ENCODE data around the gene ACYP1. TPM values are rescaled to one million over a fixed set of nuclear protein-coding genes. Genes with fewer than 3 reads are reported as not detected.

The ACYP1 gene
- total and polyA plus RNA-seq, 2 of the 13 experiments (the other 11 are each of a cell fraction or from before 2014, with no cell fraction given), result 9.7 to 22.4 TPM

- TF ChIP-seq ZNF18 (CRISPR knock-in tag; IDR thresholded peaks at IDR 0.05; ENCODE audit: insufficient replicate concordance) (peak; percentile 57), ZFP91 (CRISPR knock-in tag; IDR thresholded peaks at IDR 0.05; ENCODE audit: borderline replicate concordance) (peak; percentile 83), HNF1A (IDR thresholded peaks at IDR 0.05; ENCODE audit: low read depth) (no peak), HNF1A (CRISPR knock-in tag; IDR thresholded peaks at IDR 0.05; ENCODE audit: borderline replicate concordance) (no peak), HOXD1 (CRISPR knock-in tag; IDR thresholded peaks at IDR 0.05) (no peak), ZSCAN31 (CRISPR knock-in tag; IDR thresholded peaks at IDR 0.05; ENCODE audit: low read depth) (peak; percentile 85; the same call in 1 of the 2 replicates), ZNF589 (CRISPR knock-in tag; conservative IDR thresholded peaks at IDR 0.05) (0 out of 2 replicates have a peak, but pooled peaks have one; percentile 36), NCOA2 (CRISPR knock-in tag; IDR thresholded peaks at IDR 0.05) (no peak), PCBP2 (optimal IDR thresholded peaks at IDR 0.05; ENCODE audit: low read depth, low read length, poor library complexity, severe bottlenecking) (no peak), ZNF407 (CRISPR knock-in tag; IDR thresholded peaks at IDR 0.05; ENCODE audit: not compliant biosample characterization) (peak; percentile 49), ZNF891 (CRISPR knock-in tag; IDR thresholded peaks at IDR 0.05) (peak; percentile 78), MIER2 (CRISPR knock-in tag; IDR thresholded peaks at IDR 0.05) (no peak)
Measured at GRCh38 chr14:75069121-75069810, 5.4 kb upstream of the ACYP1 start, which contains the start of gene ZC2HC1C (continued).

All from HepG2 (cell line).